ENCODE results near the gene DNM3.

Gene DNM3

GRCh38 chr1:172180501-172181285 lies 339.4 kb downstream of the DNM3 start:
- DNase-seq (ENCODE audit: insufficient read length, low spot score) (no peak), FAIRE-seq (peak; percentile 74)
- no peak for TF ChIP-seq CTCF (IDR thresholded peaks at IDR 0.05; ENCODE audit: insufficient read depth, missing control alignments)

DNA sequence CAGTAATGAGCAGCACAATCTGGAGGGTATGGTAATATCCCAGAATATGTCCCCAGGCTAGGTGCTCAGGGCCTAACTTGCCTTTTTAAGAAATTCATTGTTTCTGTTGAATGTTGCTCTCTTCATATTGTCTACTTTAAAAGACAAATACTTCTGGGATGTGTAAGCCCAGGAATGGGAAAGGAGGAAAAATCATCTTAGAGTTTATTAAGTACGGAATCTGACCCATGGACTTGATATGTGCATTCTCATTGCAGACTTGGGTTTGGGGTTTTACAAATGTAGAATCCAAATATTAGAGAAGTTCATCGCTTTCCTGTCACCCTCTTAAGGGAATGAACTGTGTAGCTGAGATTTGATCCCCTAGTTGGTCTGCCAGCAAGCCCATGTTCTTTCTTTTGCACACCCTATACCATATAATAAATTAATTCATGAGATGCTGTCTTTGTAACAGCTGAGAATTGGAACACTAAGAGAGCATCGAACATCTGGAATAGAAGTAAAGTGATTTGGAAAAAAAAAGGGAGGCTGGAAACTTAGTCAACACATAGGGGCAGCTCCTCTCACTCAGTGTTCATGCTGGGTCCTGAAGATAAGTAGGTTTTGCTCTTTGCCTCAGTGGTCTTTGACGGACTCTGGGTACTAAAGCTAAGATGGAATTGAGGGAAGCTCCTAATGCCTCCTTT lies 343.4 kb downstream of the DNM3 start:
- DNase-seq (ENCODE audit: insufficient read length, low spot score) = no peak
- TF ChIP-seq CTCF (IDR thresholded peaks at IDR 0.05; ENCODE audit: insufficient read depth, missing control alignments) = no peak
- FAIRE-seq = no peak

DNA sequence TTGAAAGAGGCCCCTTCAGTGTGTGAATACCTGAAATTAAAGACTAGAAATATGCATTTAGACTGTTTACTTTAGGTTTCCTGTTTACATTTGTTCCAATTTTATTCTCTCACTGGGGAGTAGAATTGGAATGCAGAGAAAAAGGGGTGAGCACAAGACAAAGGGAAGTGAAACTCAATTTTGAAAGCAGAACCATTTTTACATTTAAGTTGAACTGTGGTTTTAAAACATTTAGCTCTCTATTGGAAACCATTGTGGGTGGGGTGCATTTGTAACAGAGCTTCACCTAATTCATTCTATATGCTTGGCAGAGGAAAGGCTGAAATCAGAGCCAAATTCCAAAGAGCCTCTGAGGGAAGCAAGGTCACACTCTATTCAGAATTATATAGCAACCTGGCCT lies 343.9 kb downstream of the DNM3 start:
- no peak for TF ChIP-seq CTCF (IDR thresholded peaks at IDR 0.05; ENCODE audit: insufficient read depth, missing control alignments)
- FAIRE-seq (no peak), DNase-seq (ENCODE audit: insufficient read length, low spot score) (no peak)

DNA sequence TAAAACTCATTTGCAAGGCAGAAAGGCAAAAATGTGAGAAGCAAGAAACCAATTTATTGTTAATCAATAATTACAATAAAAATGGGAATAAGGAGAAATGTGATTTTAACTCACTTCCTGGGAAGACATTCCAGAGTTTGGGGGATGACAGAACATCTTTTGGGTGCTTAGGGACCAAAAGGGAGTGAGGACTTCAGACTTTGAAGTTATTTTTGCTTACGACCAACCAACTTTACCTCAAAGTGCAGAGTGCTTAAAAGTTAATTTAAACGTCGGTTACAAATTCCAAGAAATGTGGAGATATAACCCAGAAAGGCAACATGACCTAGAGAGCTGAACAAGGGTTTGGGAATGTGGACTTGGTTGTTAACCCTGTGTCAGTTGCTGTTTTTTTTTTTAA lies 344.7 kb downstream of the DNM3 start:
- no peak for FAIRE-seq
- TF ChIP-seq CTCF (IDR thresholded peaks at IDR 0.05; ENCODE audit: insufficient read depth, missing control alignments) = no peak
- DNase-seq (ENCODE audit: insufficient read length, low spot score) = no peak

DNA sequence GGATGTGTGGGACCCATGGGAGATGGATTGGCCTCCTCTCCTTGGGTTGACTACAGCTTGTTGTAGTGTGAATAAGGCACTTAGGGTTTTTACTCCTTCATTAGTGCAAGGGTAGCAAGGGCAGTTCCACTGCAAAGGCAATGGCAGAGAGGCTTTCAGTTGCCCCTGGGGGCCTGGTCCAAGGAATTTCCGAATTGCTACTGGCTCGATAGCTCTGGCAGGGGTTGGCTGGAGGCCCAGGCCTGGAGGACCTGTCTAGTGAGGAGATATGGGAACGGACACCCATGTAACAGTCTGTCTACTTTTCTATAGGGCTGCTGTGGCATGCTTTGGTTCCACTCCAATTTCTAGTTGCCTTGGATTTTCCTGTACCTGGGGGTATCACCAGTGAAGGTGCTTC lies 360.3 kb downstream of the DNM3 start:
- FAIRE-seq (no peak), DNase-seq (ENCODE audit: insufficient read length, low spot score) (no peak)
- no peak for TF ChIP-seq CTCF (IDR thresholded peaks at IDR 0.05; ENCODE audit: insufficient read depth, missing control alignments)

DNA sequence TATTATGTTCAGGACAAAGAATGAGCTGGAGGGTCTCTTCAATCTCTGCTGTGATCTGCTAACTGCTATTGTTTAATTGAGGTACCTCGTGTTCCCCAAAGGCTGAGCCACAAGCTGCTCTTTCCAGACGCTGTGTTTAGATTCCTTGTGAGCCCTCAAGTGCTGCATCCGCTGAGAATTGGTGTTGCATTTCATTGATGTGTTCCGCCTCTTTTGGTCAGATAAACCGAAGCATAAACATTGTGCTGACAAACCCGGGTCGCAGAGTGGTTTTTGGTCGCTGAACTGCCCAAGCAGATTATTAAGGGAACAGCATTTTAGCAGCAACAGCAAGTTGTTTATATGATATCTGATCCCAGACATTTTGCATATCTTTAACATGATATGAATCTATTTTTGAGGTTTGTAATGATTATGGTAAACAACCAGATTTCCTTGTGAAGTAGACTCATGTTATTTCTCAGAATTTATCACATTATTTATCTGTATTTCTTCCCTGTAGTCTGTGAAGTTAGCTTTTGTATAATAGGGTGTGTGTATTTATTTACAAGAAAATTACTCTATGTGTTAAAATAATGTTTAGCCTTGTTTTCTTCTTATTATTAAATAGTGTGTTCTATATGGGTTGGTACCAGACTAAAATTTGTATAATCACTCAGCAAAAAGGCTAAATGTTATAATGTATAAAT lies 362.0 kb downstream of the DNM3 start:
- no peak for TF ChIP-seq CTCF (IDR thresholded peaks at IDR 0.05; ENCODE audit: insufficient read depth, missing control alignments)
- FAIRE-seq = peak; percentile 82
- no peak for DNase-seq (ENCODE audit: insufficient read length, low spot score)

Measured in D721Med (cell line).